Suppressor macrophage treated with lipopolysaccharide for 4 hours (primary cell): ENCODE measurements around the gene MACO1.
A peak's percentile ranks its signal among the peaks of the same experiment; 100 is the strongest.

Experiments used
- DNase-seq: peaks from one replicate; pipeline ENCODE4 v3.0.0-alpha.2; 2020

Gene MACO1

GRCh38 chr1:25525361-25525688, 94.6 kb downstream of the MACO1 start:
- DNase-seq, result no peak

GRCh38 chr1:25526753-25527152, 96.1 kb downstream of the MACO1 start:
- no peak for DNase-seq

GRCh38 chr1:25527226-25527846, 96.6 kb downstream of the MACO1 start:
- no peak for DNase-seq

- DNase-seq, result no peak
Observed at GRCh38 chr1:25527946-25528595, 97.4 kb downstream of the MACO1 start.

GRCh38 chr1:25528881-25529517, 98.3 kb downstream of the MACO1 start:
- no peak for DNase-seq

GRCh38 chr1:25529518-25530185, 99.0 kb downstream of the MACO1 start:
- DNase-seq, result no peak

GRCh38 chr1:25530186-25531081, 99.7 kb downstream of the MACO1 start:
- no peak for DNase-seq

- DNase-seq, result no peak
Observed at GRCh38 chr1:25531082-25531461, 100.4 kb downstream of the MACO1 start.

GRCh38 chr1:25532970-25533369, 102.3 kb downstream of the MACO1 start:
- no peak for DNase-seq

GRCh38 chr1:25533775-25534409, 103.2 kb downstream of the MACO1 start:
- DNase-seq, result no peak

GRCh38 chr1:25534410-25534788, 103.7 kb downstream of the MACO1 start:
- DNase-seq, result no peak

- DNase-seq, result no peak
Observed at GRCh38 chr1:25536124-25536523, 105.4 kb downstream of the MACO1 start.

GRCh38 chr1:25537153-25537831, 106.6 kb downstream of the MACO1 start:
- peak; percentile 53 for DNase-seq

GRCh38 chr1:25538191-25538767, 107.6 kb downstream of the MACO1 start:
- DNase-seq, result no peak

GRCh38 chr1:25540750-25541342, 110.1 kb downstream of the MACO1 start:
- no peak for DNase-seq

GRCh38 chr1:25541425-25541824, 110.7 kb downstream of the MACO1 start:
- no peak for DNase-seq

- DNase-seq, result no peak
Observed at GRCh38 chr1:25541889-25542658, 111.4 kb downstream of the MACO1 start.

GRCh38 chr1:25543005-25543424, 112.3 kb downstream of the MACO1 start:
- DNase-seq, result no peak

- peak; percentile 91 for DNase-seq
Observed at GRCh38 chr1:25543425-25544242, 112.9 kb downstream of the MACO1 start, which contains the start of gene LDLRAP1. TSS of gene LDLRAP1 (plus strand) at chr1:25543606. CDS start at chr1:25543699, 93 bp downstream.
